Left lobe of liver (tissue), 2 donors: ENCODE data around the gene ENO2. TPM values are rescaled to one million over a fixed set of nuclear protein-coding genes. Genes with fewer than 3 reads are reported as not detected.
"Not testable (repeated sequence)": the region's sequence is repeated elsewhere in the genome, so short reads cannot be mapped to it uniquely, and the experiment has no call there.

Source experiments
- ATAC-seq: fragments of 200-7000 bp; cut with Tn5 transposase; one replicate; pipeline ENCODE4 v1.9.1; 2020; ENCODE audit warnings: mild to moderate bottlenecking, moderate library complexity
- DNase-seq: peaks from one replicate; pipeline ENCODE4 v3.0.0-alpha.2; 2020; ENCODE audit warnings: low spot score
- total RNA-seq: library from RNA; stranded (reverse); gene quantifications from one replicate; pipeline ENCODE4 v1.2.1, GENCODE V29; 2021
- donor health status: DM: no; HTN: no; CAD: no; lungs with moderate emphysema.
- donor health status: DM: no; HTN: yes; CAD: no.

Gene ENO2
- 3.6 TPM for total RNA-seq

DNA sequence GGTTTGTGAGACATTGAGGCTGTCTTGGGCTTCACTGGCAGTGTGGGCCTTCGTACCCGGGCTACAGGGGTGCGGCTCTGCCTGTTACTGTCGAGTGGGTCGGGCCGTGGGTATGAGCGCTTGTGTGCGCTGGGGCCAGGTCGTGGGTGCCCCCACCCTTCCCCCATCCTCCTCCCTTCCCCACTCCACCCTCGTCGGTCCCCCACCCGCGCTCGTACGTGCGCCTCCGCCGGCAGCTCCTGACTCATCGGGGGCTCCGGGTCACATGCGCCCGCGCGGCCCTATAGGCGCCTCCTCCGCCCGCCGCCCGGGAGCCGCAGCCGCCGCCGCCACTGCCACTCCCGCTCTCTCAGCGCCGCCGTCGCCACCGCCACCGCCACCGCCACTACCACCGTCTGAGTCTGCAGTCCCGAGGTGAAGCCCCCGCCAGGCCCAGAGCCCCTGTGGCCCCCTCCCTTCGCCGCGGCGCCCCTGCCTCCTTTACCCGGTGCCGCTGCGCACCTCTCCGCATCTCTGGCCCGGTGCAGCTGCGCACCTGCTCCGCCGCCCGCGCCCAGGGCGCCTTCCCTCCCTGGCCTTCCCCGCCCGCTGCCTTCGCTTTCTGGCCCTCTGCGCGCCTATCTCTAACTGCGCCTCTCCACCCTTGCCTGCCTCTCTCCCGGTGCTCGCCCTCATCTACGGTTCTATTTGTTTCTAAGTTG is at the start of gene ENO2:
ENO2 (plus strand) TSS at position 335 of the 701 bp plus-strand sequence. CDS start 1,253 bp downstream, outside the sequence.
- peak; percentile 73 for ATAC-seq
- DNase-seq = no peak

DNA sequence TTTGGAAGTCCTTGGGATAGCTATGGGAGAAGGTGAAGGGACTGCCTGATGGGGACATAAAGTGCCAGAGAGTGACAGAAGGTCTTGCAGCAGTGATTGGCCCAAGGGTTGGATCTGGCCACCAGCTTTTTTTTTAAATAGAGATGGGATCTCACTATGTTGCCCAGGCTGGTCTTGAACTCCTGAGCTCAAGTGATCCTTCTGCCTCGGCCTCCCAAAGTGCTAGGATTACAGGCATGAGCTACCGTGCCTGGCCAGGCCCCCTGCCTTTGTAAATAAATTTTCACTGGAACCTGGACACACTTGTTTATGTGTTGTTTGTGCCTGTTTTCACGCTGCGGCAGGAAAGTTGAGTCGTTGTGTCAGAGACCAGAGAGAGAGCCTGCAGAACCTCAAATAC is 49.1 kb upstream of the ENO2 start:
- DNase-seq, ATAC-seq: not testable (repeated sequence)

DNA sequence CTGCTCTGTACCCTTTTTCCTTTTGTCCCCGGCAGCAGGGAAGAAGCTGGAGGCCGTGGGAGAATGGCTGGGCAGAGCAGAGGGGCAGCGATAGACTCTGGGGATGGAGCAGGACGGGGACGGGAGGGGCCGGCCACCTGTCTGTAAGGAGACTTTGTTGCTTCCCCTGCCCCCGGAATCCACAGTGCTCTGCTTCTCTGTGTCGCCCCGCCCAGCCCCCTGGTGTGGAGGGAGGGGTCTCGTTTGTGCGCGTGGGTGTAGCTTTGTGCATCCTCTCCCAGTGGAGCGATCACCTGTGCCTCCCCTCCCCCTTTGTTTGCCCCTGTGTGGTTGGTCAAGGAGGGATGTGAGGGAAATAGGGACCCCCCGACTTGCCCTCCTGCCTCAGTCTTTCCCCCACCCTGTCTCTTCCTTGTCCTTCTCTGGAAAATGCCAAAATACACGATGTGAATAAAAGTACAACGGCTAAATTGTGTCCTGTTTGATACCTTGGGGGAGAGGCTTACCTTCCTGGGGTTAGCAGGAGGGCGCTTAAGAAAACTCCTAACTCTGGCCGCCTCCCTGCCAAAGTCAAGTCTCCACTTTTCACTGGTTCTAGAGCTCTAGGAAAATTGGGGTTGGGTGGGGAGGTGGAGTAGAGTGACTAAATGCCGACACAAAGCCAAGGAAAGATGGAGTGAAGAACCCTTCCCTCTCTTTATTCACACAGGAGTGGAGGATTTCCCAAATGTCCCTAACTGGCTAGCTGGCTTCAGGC is 48.0 kb upstream of the ENO2 start:
- ATAC-seq (no peak), DNase-seq (no peak)

DNA sequence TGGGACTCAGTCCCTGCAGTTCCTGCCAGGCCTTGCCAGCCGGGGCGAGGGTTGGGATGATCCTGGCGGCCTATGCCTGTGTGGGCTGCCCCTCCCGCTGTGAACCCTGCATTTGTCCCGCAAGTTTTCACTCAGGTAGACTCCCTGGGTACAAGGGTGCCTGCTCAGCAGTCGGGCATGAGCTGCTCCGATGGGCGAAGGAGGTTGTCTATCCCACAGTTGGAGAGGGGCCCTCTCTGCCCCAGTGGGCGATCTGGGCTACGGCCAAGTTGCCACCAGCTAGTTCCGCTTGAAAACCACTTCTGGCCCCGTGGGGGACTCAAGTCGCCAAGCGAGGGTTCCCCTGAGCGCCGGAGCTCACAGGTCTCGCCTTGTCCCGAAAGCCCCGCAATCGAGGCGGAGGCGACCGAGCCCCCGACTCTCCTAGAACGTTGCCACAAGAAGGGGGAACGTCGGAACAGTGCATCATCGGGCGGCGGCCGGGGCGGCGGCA is 47.4 kb upstream of the ENO2 start:
- DNase-seq (peak; percentile 86), ATAC-seq (peak; percentile 70)

DNA sequence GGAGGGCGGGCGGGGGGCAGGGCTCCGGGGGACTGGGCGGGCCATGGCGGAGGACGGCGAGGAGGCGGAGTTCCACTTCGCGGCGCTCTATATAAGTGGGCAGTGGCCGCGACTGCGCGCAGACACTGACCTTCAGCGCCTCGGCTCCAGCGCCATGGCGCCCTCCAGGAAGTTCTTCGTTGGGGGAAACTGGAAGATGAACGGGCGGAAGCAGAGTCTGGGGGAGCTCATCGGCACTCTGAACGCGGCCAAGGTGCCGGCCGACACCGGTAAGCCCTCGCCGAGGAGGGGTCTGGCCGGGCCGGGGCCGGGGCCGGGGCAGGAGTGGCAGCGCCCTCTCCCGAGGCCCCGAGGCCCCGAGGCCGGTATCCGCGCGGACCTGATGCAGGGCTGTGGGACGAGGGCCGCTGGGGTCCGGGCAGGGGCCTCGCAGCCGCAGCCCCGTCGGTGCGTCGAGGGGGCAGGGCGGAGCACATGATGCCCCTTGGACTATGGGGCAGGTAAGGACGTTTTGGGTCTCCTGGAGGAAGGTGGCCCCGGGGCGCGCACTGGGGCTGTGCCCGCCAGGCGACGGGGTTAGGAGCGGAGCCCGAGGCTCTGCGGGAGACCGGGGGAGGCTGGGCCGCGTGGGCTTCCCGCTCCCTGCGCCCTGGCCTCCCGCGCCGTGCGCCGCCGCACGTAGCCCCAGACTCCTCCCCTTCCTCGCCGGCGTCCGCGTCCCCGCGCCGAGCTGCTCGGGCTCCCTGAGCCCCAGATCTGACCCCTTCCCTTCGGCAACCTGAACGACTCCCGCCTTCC is 46.8 kb upstream of the ENO2 start, which contains the start of gene TPI1:
TPI1 (plus strand) TSS at position 119 of the 798 bp plus-strand sequence; CDS start at position 155, 36 bp downstream.
- ATAC-seq (peak; percentile 83), DNase-seq (peak; percentile 69)

DNA sequence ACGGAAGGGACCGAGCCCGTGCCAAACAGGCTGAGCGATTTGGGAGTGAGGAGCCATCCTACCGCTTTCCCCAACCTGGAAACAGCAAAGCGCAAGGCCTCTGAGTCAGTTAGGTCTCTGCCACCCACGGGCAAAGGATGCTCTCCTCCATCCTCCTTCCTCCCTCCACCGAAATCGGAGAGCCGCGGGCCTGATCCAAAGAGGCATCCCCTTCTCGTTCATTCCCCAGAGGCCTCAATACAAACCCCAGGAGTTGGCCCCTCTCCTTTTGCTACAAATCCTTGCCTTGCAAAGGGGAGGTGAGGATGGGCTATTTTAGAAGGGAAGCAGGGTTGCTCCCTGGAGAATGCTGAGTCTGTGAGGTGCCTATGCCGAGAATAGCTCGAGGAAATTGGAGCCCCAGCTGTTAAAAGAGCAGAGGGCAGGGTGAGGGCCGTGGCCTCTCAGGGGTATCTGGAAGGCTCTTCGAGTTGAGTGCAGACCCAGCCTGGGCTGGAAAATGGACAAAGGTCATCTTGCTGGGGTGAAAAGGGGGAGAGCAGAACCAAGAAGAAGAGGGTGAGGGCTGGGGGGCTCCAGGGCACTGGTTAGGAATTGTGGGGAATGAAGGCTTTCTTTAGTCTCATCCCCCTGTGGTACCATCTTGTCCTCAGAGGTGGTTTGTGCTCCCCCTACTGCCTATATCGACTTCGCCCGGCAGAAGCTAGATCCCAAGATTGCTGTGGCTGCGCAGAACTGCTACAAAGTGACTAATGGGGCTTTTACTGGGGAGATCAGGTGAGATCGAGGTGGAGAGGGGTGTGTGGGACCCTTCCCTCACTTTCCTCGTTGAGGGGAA is 46.0 kb upstream of the ENO2 start:
- DNase-seq (no peak), ATAC-seq (no peak)

DNA sequence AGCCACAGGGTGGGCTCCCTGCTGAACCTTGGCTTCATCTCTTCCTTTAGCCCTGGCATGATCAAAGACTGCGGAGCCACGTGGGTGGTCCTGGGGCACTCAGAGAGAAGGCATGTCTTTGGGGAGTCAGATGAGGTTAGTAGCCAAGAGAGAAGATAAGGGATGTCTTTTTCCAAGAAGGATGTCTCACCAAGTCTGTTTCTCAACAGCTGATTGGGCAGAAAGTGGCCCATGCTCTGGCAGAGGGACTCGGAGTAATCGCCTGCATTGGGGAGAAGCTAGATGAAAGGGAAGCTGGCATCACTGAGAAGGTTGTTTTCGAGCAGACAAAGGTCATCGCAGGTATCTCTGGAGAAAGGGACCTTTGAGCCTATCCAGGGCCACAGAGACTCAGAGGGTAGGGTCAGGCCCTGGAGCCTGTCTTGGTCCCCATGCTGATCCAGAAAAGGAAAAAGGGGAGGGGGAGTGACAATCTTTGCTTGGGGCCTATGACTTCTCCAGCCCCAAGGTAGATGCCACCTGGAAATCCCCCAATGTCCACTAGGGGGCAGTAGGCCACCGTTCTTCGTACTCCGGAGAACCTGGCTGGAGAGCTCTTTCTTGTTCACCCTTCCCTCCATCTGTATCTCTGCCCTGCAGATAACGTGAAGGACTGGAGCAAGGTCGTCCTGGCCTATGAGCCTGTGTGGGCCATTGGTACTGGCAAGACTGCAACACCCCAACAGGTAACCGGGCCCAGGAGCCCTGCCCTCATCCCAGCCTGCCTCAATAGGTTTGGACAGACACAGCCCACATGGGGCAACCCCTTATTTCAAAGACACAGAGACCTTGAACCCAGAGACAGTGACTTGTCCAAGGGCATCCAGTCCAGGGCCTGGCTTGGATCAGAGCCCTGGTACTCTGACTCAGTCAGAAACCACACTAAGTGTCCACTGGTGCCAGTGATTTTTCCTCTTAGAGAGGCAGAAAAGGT is 45.0 kb upstream of the ENO2 start:
- ATAC-seq (peak; percentile 20), DNase-seq (peak; percentile 78)

DNA sequence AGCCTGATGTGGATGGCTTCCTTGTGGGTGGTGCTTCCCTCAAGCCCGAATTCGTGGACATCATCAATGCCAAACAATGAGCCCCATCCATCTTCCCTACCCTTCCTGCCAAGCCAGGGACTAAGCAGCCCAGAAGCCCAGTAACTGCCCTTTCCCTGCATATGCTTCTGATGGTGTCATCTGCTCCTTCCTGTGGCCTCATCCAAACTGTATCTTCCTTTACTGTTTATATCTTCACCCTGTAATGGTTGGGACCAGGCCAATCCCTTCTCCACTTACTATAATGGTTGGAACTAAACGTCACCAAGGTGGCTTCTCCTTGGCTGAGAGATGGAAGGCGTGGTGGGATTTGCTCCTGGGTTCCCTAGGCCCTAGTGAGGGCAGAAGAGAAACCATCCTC is 44.1 kb upstream of the ENO2 start:
- DNase-seq = not testable (repeated sequence)

DNA sequence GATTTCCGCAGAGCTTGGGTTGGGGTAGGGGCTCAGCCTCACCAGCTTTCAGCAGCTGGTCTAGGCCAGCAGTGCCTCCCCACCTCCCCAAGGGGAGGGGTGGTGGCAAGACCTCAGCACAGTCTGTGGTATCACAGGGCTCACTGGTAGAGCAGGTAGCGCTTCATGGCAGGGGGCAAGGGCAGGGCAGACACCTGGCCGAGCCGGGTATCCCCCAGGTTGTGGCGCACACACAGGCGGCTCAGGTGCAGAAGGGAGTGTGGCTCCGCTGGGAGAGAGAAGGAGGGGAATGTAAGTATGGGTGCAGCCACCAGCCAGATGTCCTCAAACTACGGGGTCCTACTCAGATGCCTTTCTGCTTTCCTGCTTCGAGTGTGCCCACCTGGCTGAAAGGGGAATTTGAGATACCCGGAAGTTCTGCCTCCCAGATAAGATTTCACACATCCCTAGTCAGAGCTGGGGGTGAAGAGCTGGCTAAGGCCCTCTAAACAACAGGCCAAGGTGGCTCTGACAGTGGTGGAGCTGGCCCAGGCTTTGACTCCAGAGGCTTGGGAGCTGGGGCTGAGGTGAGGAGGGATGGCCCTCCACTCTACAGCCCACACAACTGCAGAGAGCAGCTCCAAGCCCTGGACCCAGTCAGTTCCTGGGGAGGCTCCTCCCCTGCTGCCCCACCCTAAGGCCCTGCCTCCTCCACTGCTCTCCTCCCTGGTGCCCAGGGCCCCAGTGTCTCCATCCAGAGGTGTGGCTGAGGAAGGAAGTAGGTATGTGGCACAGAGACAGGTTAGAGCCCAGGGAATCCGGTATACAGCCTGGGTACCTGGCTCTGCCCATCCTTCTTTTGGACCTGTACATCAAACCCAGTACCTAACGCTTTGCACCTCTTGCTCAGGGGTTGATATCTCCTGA is 43.1 kb upstream of the ENO2 start:
- no peak for DNase-seq
- no peak for ATAC-seq

More for the DNA sequence above, 44.1 kb upstream of the ENO2 start:
- not testable (repeated sequence) for ATAC-seq

DNA sequence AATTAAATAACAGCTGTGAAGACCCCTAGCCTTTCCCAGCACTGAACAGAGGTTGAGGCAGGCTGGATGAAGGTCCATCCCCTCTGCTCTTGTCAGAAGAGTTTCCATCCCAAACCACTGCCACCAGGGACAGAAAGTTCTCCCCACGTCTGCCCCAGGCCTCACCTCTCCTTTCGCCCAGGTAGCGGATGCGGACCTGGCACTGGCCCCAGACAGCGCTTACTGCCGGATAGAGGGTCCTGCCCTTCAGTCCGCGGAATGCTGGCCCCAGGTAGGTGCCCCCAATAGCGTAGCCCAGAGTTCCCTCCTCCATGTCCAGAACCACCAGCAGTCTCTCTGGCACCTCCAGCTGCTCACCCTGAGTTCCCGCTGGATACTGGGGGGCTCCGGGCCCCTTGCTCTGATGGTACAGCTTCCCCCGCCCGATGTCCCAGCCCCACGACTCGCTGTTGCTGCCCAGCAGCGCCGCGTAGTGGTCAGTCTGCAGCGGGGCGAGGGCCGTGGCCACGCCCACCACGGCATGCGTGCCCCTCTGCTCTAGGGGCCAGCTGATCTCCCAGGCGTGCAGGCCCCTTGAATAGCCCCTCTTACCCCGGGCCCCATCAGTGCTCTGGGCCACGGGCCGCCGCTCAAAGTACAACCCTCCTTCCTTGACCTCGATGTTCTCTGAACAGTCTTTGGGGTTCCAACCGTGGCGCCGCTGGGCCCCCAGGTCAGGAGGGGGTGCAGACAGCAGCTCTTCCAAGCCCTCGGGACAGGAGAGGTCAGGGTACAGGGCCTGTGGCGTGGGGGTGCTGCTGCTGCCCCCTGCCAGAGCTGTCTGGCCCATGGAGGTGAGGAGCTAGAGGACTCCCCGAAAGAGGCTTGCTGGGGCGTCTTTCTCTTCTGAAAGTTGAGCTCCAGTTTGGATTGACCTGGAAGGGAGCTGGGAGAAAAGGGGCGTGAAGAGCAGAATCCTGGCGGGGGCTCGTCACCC is 42.0 kb upstream of the ENO2 start:
- DNase-seq (peak; percentile 84), ATAC-seq (peak; percentile 73)

DNA sequence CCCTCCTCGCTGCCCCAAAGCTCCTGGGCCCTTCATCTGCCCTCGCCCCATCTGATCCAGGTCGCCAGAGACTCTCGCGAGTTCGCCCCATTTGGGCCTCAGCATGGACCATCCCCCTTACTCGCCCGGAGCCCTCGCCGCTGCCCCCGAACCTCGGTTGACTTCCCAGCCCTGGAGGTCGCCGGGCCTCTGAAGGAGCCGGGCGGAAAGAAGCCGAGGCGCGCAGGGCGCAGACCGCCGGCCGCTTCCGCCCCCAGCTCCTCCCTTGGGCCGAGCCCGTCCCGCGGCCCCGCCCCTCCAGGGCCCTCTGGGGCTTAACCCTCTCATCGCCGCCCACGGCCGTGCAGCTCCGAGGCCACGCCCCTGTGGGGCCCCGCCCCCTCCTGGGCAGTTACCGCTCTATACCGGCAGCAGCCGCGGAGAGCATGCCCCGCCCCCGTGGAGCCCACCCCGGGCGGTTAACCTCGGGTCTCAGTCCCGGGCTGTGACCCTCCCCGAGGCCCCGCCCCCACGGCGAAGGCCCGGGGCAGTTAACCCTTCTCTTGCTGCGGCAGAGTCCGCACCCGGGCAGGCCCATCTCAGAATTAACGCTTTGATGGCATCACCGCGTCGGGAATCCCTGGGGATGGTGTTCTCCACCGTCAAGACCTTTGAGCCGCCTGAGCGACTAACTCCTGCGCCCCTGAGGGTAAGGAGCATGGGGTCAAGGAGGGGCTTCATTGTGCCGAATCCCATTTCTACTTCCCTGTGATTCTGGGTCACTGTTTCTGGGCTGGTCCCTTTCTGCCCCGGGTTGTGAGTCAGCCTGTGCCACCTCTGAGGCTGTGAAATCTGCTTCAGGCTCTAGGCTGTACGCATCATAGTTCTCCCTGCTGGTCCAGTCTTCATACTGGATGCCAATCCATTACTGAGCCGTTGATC is 41.0 kb upstream of the ENO2 start, which contains the start of gene SPSB2:
SPSB2 (minus strand) TSS at position 210 of the 921 bp plus-strand sequence. CDS start 402 bp downstream, outside the sequence.
- DNase-seq (peak; percentile 99), ATAC-seq (peak; percentile 89)

DNA sequence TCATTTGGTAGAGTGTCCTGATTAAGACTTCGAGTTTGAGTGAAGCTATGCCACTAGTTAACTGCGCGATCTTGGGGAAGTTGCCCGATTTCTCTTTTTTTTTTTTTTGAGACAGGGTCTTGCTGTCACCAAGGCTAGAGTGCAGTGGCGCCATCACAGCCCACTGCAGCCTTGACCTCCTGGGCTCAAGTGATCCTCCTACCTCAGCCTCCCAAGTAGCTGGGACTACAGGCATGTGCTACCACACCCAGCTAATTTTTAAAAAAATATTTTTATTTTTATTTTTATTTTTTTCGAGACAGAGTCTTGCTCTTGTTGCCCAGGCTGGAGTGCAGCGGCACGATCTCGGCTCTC is 40.4 kb upstream of the ENO2 start:
- not testable (repeated sequence) for DNase-seq, ATAC-seq

DNA sequence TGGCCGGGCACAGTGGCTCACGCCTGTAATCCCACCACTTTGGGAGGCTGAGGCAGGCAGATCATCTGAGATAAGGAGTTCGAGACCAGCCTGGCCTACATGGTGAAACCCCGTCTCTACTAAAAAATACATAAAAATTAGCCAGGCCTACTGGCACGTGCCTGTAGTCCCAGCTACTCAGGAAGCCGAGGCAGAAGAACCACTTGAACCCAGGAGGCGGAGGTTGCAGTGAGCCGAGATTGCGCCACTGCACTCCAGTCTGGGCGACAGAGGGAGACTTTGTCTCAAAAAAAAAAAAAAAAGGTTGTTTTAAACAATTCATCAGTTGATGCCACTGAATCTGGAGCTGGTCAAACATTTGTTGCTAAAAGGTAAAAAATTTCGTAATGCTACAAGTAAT is 34.6 kb upstream of the ENO2 start:
- not testable (repeated sequence) for ATAC-seq, DNase-seq

DNA sequence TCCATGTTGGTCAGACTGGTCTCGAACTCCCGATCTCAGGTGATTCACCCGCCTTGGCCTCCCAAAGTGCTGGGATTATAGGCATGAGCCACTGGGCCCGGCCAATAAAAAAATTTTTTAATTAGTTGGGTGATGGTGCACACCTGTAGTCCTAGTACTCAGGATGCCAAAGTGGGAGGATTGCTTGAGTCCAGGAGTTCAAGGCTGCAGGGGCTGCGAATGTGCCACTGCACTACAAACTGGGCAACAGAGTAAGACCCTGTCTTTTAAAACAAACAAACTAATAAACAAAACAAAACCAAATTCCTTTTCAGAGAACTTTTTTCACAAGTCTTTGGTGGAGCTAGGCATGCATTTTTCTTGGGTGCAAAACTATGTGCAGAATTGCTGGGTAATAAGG is 31.1 kb upstream of the ENO2 start:
- ATAC-seq = no peak
- DNase-seq = no peak

DNA sequence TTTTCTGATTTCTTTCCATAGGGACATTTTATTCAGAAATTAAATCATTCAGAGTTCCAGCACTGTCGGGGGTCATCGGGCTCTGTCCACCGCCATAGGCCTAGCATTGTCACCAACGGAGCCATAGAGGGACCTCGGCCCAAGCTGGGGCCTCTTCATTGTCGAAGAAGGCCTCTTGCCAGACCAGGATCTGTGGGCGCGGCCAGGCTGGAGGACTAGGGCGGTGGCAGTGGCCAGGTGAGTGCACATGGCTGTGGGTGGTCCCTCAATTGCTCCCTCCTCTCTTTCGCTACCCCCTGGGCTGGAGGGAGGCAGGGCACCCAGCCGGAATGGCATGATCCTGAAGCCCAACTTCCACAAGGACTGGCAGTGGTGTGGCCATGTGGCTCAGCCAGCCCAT is 30.7 kb upstream of the ENO2 start:
- DNase-seq (no peak), ATAC-seq (no peak)

DNA sequence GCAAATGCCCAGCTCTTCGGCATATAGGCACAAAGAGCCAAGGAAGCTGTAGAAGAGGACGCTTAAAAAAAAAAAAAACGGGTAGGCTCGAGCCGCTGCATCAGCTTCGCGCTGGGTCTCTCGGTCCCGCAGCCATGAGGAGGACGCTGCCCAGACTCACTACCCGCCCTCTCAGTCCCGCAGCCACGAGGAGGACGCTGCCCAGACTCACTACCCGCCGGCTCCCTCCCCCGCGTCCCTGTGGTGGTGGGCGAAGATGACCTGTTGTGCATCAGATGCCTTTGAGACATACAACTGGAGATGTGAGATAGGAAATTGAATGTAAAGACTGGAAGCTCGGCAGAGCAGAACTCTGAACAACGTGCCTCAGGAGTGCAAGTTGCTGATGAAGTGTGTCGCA is 29.8 kb upstream of the ENO2 start:
- ATAC-seq (no peak), DNase-seq (no peak)
